Measurements from ENCODE around the gene ASB15.

The ASB15 gene

GRCh38 chr7:123669485-123669884 lies 67.9 kb downstream of the ASB15 start:
- no peak for DNase-seq

GRCh38 chr7:123673137-123673732 lies 71.6 kb downstream of the ASB15 start:
- DNase-seq = no peak

GRCh38 chr7:123673752-123674398 lies 72.3 kb downstream of the ASB15 start:
- DNase-seq = no peak

- no peak for DNase-seq
Measured at GRCh38 chr7:123674399-123675180, 73.0 kb downstream of the ASB15 start.

GRCh38 chr7:123675181-123675473 lies 73.5 kb downstream of the ASB15 start:
- DNase-seq = no peak

- no peak for DNase-seq
Measured at GRCh38 chr7:123677061-123677715, 75.6 kb downstream of the ASB15 start.

GRCh38 chr7:123679614-123680013 lies 78.0 kb downstream of the ASB15 start:
- no peak for DNase-seq

- DNase-seq = no peak
Measured at GRCh38 chr7:123680580-123680979, 79.0 kb downstream of the ASB15 start.

GRCh38 chr7:123681561-123681960 lies 79.9 kb downstream of the ASB15 start:
- no peak for DNase-seq

- DNase-seq = no peak
Measured at GRCh38 chr7:123682690-123683089, 81.1 kb downstream of the ASB15 start.

GRCh38 chr7:123687161-123687560 lies 85.5 kb downstream of the ASB15 start:
- DNase-seq = no peak

- no peak for DNase-seq
Measured at GRCh38 chr7:123687727-123688126, 86.1 kb downstream of the ASB15 start.
